Rectal smooth muscle tissue (tissue), 1 donor: ENCODE measurements around the gene NDUFAF8.

ENCODE experiments used
- H3K27ac ChIP-seq: one replicate; pipeline ENCODE4 v1.7.0; 2013; ENCODE audit warnings: low read depth, low read length, inconsistent platforms
- H3K27me3 ChIP-seq: one replicate; pipeline ENCODE4 v1.7.0; 2013; ENCODE audit warnings: low read length; ENCODE audit not compliant: control insufficient read depth, insufficient read depth
- H3K36me3 ChIP-seq: one replicate; pipeline ENCODE4 v1.7.0; 2013; ENCODE audit warnings: low read length; ENCODE audit not compliant: control insufficient read depth, insufficient read depth
- H3K4me1 ChIP-seq: one replicate; pipeline ENCODE4 v1.7.0; 2013; ENCODE audit warnings: low read length; ENCODE audit not compliant: control insufficient read depth, insufficient read depth
- H3K4me3 ChIP-seq: one replicate; pipeline ENCODE4 v1.7.0; 2013; ENCODE audit warnings: low read length
- H3K9ac ChIP-seq: one replicate; pipeline ENCODE4 v1.7.0; 2013; ENCODE audit warnings: low read length

The NDUFAF8 gene

GRCh38 chr17:81270279-81270678 lies 31.2 kb downstream of the NDUFAF8 start:
- Histone ChIP-seq H3K9ac (no peak overlapping the region), H3K4me3 (no peak overlapping the region), H3K27me3 (no peaks in the 10 kb centered on the region), H3K4me1 (no peaks in the 10 kb centered on the region), H3K27ac (no peak overlapping the region), H3K36me3 (peaks cover 26% of the 10 kb centered on the region)

- no peak overlapping the region for H3K4me3 ChIP-seq
- no peak overlapping the region for H3K9ac ChIP-seq
- H3K27ac ChIP-seq: no peak overlapping the region
- no peaks in the 10 kb centered on the region for H3K4me1 ChIP-seq
- peaks cover 23% of the 10 kb centered on the region for H3K36me3 ChIP-seq
- H3K27me3 ChIP-seq: no peaks in the 10 kb centered on the region
Measured at GRCh38 chr17:81271226-81271625, 32.1 kb downstream of the NDUFAF8 start.

DNA sequence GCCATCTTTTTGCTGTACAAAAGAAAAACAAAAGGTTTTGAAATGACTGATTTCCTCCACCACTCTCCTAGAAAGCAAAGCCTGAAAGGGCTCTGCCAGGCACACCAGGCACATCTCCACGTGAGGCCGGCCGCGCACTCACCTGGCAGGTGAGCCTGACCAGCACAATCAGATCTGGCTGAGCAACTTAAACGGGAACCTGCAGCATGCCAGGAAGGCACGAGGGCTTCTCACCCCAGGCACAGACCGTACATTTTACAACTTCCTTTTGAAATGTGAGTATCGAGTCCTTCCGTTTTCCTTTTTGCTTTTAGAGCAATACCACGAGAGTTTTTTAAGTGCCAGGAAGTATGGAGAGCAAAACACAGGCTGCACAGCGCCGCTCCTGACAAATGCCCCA lies 33.5 kb downstream of the NDUFAF8 start:
- Histone ChIP-seq H3K27ac (no peak overlapping the region), H3K9ac (no peak overlapping the region), H3K4me1 (peaks cover 6% of the 10 kb centered on the region), H3K36me3 (peaks cover 22% of the 10 kb centered on the region), H3K4me3 (no peak overlapping the region), H3K27me3 (no peaks in the 10 kb centered on the region)

- Histone ChIP-seq H3K9ac (no peak overlapping the region), H3K27ac (no peak overlapping the region), H3K27me3 (no peaks in the 10 kb centered on the region), H3K4me1 (peaks cover 11% of the 10 kb centered on the region), H3K36me3 (peaks cover 18% of the 10 kb centered on the region), H3K4me3 (no peak overlapping the region)
Measured at GRCh38 chr17:81273698-81274470, 34.8 kb downstream of the NDUFAF8 start.

GRCh38 chr17:81274471-81274855 lies 35.3 kb downstream of the NDUFAF8 start:
- Histone ChIP-seq H3K4me1 (peaks cover 11% of the 10 kb centered on the region), H3K27me3 (no peaks in the 10 kb centered on the region), H3K27ac (no peak overlapping the region), H3K4me3 (no peak overlapping the region), H3K36me3 (peaks cover 21% of the 10 kb centered on the region), H3K9ac (no peak overlapping the region)

GRCh38 chr17:81276781-81277180 lies 37.7 kb downstream of the NDUFAF8 start:
- H3K9ac ChIP-seq: no peak overlapping the region
- peak overlapping the region; percentile 28 for H3K4me3 ChIP-seq
- no peaks in the 10 kb centered on the region for H3K27me3 ChIP-seq
- peak overlapping the region; percentile 88 for H3K27ac ChIP-seq
- H3K36me3 ChIP-seq: peaks cover 28% of the 10 kb centered on the region
- peaks cover 11% of the 10 kb centered on the region for H3K4me1 ChIP-seq

GRCh38 chr17:81277421-81277820 lies 38.3 kb downstream of the NDUFAF8 start:
- peak overlapping the region; percentile 88 for H3K27ac ChIP-seq

GRCh38 chr17:81277946-81278693 lies 39.0 kb downstream of the NDUFAF8 start:
- Histone ChIP-seq H3K4me3 (peak overlapping the region; percentile 48), H3K4me1 (peaks cover 11% of the 10 kb centered on the region), H3K9ac (no peak overlapping the region), H3K27ac (peak overlapping the region; percentile 88), H3K27me3 (no peaks in the 10 kb centered on the region), H3K36me3 (peaks cover 29% of the 10 kb centered on the region)

More at GRCh38 chr17:81277421-81277820, 38.3 kb downstream of the NDUFAF8 start:
- H3K4me1 ChIP-seq: peaks cover 11% of the 10 kb centered on the region
- no peaks in the 10 kb centered on the region for H3K27me3 ChIP-seq
- no peak overlapping the region for H3K9ac ChIP-seq
- H3K36me3 ChIP-seq: peaks cover 28% of the 10 kb centered on the region
- H3K4me3 ChIP-seq: peak overlapping the region; percentile 48

- no peak overlapping the region for H3K4me3 ChIP-seq
- H3K36me3 ChIP-seq: peaks cover 25% of the 10 kb centered on the region
- H3K9ac ChIP-seq: no peak overlapping the region
- H3K4me1 ChIP-seq: peaks cover 11% of the 10 kb centered on the region
- no peaks in the 10 kb centered on the region for H3K27me3 ChIP-seq
- peak overlapping the region; percentile 88 for H3K27ac ChIP-seq
Measured at GRCh38 chr17:81278831-81279230, 39.7 kb downstream of the NDUFAF8 start.

DNA sequence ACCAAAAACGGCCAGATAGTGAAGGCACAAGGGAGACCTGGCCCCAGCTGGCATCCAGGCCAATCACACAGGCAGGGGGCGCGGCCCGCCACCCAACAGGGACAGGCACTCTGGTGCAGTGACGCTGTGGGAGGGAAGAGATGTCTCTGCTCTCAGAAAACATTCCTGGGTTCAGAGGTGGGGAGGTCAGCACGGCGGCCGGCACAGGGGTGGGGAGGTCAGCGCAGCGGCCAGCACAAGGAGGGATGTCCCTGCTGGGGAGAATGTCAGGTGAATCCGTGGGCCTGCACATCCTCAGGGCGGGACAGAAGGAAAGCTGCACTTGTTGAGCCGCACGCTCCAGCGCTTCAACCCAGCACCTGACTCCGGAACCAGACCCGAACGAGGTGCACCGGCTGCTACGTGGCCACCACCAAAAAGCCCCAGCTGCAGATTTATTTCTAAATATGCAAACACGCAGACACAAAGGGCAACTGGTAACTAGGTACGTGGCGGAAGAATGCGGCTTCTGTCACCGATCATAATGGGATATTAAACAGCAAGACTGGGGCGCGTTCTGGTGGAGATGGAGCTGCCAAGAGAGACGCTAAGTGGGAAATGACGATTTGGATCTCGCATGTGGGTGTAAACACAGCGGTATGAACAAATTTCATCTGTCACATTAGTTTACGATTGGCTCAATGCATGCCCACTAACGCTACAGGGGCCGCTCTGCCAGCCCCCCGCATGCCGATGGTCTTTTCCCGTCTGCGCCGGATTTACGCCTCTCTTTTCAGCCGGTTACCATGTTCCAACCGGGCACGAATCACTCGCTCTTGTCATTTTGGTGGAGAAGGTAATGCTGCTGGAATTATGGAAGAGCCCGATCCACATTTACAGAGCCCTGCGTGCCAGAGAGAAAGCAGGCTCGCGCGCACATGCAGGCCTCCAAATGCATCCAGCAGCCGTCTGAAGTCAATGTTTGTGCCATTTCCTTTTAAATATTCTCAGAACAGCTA lies 40.5 kb downstream of the NDUFAF8 start:
- Histone ChIP-seq H3K36me3 (peaks cover 22% of the 10 kb centered on the region), H3K4me1 (peaks cover 11% of the 10 kb centered on the region), H3K9ac (no peak overlapping the region), H3K27me3 (no peaks in the 10 kb centered on the region), H3K27ac (no peak overlapping the region), H3K4me3 (no peak overlapping the region)

DNA sequence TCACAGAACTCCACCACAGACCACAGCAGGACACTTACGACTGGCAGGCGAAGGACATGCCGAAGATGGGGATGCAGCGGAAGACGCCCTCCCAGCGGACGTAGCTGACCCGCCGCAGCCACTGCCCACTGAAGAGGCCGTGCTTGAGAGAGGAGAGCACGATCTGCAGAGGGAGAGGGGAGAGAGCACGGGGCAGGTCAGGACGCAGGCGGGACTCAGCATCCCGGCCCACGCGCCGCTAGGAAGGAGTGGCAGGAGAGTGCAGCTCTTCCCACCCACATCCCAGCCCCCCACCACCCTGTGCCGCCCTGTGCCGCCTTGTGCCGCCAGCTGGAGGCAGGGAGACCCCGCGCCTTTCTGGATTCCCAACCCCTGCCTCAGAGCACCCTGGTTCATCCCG lies 41.5 kb downstream of the NDUFAF8 start:
- no peaks in the 10 kb centered on the region for H3K27me3 ChIP-seq
- no peak overlapping the region for H3K9ac ChIP-seq
- peaks cover 11% of the 10 kb centered on the region for H3K4me1 ChIP-seq
- H3K27ac ChIP-seq: no peak overlapping the region
- peaks cover 22% of the 10 kb centered on the region for H3K36me3 ChIP-seq
- no peak overlapping the region for H3K4me3 ChIP-seq

GRCh38 chr17:81282141-81282540 lies 43.0 kb downstream of the NDUFAF8 start:
- peaks cover 20% of the 10 kb centered on the region for H3K36me3 ChIP-seq

More at GRCh38 chr17:81282141-81282540, 43.0 kb downstream of the NDUFAF8 start:
- Histone ChIP-seq H3K4me1 (peaks cover 6% of the 10 kb centered on the region), H3K27ac (no peak overlapping the region), H3K27me3 (no peaks in the 10 kb centered on the region), H3K4me3 (no peak overlapping the region), H3K9ac (no peak overlapping the region)
